ENCODE data around the gene SLC26A8. TPM values are rescaled to one million over a fixed set of nuclear protein-coding genes. Genes with fewer than 3 reads are reported as not detected.
"Not testable (repeated sequence)": the region's sequence is repeated elsewhere in the genome, so short reads cannot be mapped to it uniquely, and the experiment has no call there.

Gene SLC26A8
- total RNA-seq, 1 donor from 2014 or later: not detected

DNA sequence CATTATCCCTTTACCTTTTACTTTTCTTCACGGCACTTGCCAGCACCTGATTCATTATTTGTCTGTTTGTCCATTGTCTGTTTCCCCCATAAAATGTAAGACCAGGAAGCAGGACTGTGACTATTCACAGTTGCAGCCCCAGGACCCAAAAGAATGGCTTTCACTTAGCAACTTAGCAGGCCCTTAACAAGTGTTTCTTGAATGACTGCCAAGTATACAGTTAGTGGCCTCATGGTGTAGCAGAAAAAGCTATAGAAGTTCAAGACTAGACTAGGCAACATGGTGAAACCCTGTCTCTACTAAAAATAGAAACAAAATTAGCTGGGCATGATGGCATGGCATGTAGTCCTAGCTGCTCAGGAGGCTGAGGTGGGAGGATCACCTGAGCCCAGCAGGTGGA lies 4.3 kb downstream of the SLC26A8 start:
- DNase-seq (ENCODE audit: low read depth): no peak
- no peaks in the 10 kb centered on the region for H3K27me3 ChIP-seq (ENCODE audit: control insufficient read depth, insufficient read depth, low read length)
- no peak for FAIRE-seq
- H3K4me3 ChIP-seq (ENCODE audit: low read depth, low read length): no peak overlapping the region
- TF ChIP-seq, protein P1, sequence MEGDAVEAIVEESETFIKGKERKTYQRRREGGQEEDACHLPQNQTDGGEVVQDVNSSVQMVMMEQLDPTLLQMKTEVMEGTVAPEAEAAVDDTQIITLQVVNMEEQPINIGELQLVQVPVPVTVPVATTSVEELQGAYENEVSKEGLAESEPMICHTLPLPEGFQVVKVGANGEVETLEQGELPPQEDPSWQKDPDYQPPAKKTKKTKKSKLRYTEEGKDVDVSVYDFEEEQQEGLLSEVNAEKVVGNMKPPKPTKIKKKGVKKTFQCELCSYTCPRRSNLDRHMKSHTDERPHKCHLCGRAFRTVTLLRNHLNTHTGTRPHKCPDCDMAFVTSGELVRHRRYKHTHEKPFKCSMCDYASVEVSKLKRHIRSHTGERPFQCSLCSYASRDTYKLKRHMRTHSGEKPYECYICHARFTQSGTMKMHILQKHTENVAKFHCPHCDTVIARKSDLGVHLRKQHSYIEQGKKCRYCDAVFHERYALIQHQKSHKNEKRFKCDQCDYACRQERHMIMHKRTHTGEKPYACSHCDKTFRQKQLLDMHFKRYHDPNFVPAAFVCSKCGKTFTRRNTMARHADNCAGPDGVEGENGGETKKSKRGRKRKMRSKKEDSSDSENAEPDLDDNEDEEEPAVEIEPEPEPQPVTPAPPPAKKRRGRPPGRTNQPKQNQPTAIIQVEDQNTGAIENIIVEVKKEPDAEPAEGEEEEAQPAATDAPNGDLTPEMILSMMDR (IDR thresholded peaks at IDR 0.05; ENCODE audit: insufficient read depth, low read length, severe bottlenecking): no peak
- H3K36me3 ChIP-seq (ENCODE audit: control insufficient read depth, insufficient read depth, low read length): no peaks in the 10 kb centered on the region

DNA sequence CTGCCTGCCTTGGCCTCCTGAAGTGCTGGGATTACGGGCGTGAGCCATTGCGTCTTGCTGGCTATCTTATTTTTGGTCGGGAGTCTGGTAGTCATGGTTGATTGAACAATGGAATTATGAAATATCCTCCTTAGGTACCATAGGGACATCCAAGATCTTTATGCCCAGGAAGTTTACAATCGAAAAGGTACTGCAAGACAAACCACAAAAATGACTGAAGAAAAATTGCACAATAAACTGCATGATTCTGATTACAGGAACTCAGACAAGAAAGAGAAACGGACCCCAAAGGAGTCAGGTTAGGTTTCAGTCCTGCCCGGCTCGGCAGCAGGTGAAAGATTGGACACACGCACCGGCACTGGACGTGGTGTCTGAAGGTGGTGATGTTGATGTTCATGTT lies 5.3 kb downstream of the SLC26A8 start:
- Histone ChIP-seq H3K27me3 (ENCODE audit: control insufficient read depth, insufficient read depth, low read length) (no peaks in the 10 kb centered on the region), H3K36me3 (ENCODE audit: control insufficient read depth, insufficient read depth, low read length) (no peaks in the 10 kb centered on the region), H3K4me3 (ENCODE audit: low read depth, low read length) (no peak overlapping the region)
- no peak for FAIRE-seq
- DNase-seq (ENCODE audit: low read depth): no peak
- TF ChIP-seq, protein P1 (IDR thresholded peaks at IDR 0.05; ENCODE audit: insufficient read depth, low read length, severe bottlenecking): no peak

DNA sequence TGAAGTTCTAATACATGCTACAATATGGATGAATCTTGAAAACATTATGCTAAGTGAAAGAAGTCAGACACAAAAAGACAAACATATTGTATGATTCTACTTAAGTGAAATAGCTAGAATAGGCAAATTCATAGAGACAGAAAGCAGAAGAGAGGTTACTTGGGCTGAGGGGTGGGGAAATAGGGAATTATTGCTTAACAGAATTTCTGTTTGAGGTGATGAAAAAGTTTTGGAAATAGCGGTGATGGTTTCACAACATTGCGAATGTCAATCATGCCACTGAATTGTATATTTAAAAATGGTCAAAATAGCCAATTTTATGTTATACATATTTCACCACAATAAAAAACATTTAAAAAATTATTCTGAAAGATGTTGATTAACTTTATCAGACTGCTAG lies 6.1 kb downstream of the SLC26A8 start:
- TF ChIP-seq, protein P1 (IDR thresholded peaks at IDR 0.05; ENCODE audit: insufficient read depth, low read length, severe bottlenecking): no peak
- Histone ChIP-seq H3K36me3 (ENCODE audit: control insufficient read depth, insufficient read depth, low read length) (no peaks in the 10 kb centered on the region), H3K4me3 (ENCODE audit: low read depth, low read length) (no peak overlapping the region), H3K27me3 (ENCODE audit: control insufficient read depth, insufficient read depth, low read length) (no peaks in the 10 kb centered on the region)
- DNase-seq (ENCODE audit: low read depth) (no peak), FAIRE-seq (no peak)

DNA sequence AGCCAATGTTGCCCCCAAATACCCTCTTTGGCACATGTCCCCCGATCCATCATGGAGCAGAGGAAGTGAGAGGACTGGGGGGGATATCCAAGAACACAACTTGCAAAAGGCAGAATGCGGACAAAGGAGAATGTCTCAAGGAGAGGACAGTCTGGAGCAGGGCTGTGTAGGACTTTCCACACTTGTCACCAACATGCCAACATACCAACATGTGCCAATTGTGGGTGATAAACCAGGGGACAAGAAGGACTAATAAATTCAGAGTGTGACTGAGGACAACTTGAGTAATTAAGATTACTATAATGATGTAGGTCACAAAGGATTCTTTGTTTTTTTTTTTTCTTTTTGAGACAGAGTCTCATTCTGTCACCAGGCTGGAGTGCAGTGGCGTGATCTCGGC lies 8.8 kb downstream of the SLC26A8 start:
- no peak overlapping the region for H3K4me3 ChIP-seq (ENCODE audit: low read depth, low read length)
- no peak for DNase-seq (ENCODE audit: low read depth)
- FAIRE-seq: no peak
- no peaks in the 10 kb centered on the region for H3K36me3 ChIP-seq (ENCODE audit: control insufficient read depth, insufficient read depth, low read length)
- TF ChIP-seq, protein P1 (IDR thresholded peaks at IDR 0.05; ENCODE audit: insufficient read depth, low read length, severe bottlenecking): no peak
- no peaks in the 10 kb centered on the region for H3K27me3 ChIP-seq (ENCODE audit: control insufficient read depth, insufficient read depth, low read length)

DNA sequence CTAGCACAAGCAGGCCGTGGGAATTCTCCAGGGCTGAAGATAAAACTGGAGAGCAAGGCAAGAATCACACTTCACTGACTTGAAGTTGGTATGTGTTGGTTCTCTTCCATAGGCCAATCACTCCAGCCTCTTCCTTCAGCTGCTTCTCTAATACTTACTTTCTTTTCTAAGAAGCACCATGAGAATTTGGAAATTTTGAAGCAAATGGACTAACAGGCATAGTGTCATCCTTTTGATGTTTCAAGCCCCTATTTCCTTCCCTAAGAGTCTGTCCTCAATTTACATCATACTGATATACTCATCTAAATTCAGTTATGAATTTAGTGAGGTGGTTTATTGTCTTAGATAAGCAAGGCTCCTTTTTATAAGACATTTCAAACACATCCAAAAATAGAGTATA lies 24.0 kb downstream of the SLC26A8 start:
- DNase-seq (ENCODE audit: low read depth): no peak
- peaks cover 1% of the 10 kb centered on the region for H3K27me3 ChIP-seq (ENCODE audit: control insufficient read depth, insufficient read depth, low read length)
- H3K4me3 ChIP-seq (ENCODE audit: low read depth, low read length): no peak overlapping the region
- no peak for FAIRE-seq
- TF ChIP-seq, protein P1 (IDR thresholded peaks at IDR 0.05; ENCODE audit: insufficient read depth, low read length, severe bottlenecking): no peak
- H3K36me3 ChIP-seq (ENCODE audit: control insufficient read depth, insufficient read depth, low read length): no peaks in the 10 kb centered on the region

DNA sequence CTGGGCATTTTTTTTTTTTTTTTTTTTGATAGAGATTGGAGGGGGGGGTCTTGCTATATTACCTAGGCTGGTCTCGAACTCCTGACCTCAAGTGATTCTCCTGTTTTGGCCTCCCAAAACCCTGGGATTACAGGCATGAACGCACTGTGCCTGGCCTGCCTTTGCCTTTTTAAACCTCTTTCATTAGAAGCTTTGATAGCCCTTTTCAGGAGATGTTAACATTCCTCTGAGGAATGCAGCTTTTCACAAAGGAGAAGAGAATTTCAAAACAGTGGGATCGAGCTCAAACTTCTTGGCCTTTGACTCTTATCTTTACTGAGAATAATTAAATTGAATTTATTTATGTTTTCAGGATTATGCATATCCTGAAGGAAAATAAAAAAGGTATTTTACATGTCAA lies 31.3 kb downstream of the SLC26A8 start:
- no peak overlapping the region for H3K4me3 ChIP-seq (ENCODE audit: low read depth, low read length)
- TF ChIP-seq, protein P1 (IDR thresholded peaks at IDR 0.05; ENCODE audit: insufficient read depth, low read length, severe bottlenecking): no peak
- no peak for FAIRE-seq
- no peak for DNase-seq (ENCODE audit: low read depth)
- H3K27me3 ChIP-seq (ENCODE audit: control insufficient read depth, insufficient read depth, low read length): peaks cover 1% of the 10 kb centered on the region
- no peaks in the 10 kb centered on the region for H3K36me3 ChIP-seq (ENCODE audit: control insufficient read depth, insufficient read depth, low read length)

DNA sequence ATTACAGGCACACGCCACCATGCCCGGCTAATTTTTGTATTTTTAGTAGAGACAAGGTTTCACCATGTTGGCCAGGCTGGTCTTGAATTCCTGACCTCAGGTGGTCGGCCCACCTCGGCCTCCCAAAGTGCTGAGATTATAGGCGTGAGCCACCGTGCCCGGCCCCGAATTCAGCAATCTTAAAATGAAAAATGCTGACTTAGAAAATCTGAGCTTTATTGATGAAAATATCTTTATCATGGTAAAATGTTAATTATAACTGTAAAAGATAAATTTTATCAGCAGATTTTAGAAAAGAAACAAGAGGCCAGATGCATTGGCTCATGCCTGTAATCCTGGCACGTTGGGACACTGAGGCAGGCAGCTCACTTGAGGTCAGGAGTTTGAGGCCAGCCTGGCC lies 36.4 kb downstream of the SLC26A8 start:
- H3K36me3 ChIP-seq (ENCODE audit: control insufficient read depth, insufficient read depth, low read length); H3K4me3 ChIP-seq (ENCODE audit: low read depth, low read length); H3K27me3 ChIP-seq (ENCODE audit: control insufficient read depth, insufficient read depth, low read length); DNase-seq (ENCODE audit: low read depth); FAIRE-seq: not testable (repeated sequence)
